HL-60/S4 treated with retinoic acid at 250 ng/mL for 4 days and 3 days (cell line): Measurements from ENCODE around the gene DYNLT1.
"Not testable (repeated sequence)": the region's sequence is repeated elsewhere in the genome, so short reads cannot be mapped to it uniquely, and the experiment has no call there.

ENCODE experiments used
- in situ Hi-C: fragments of 300-500 bp; cut with MboI; formaldehyde crosslinking; loops from 2 replicates; pipeline ENCODE4 v1.7.0; 2022; ENCODE audit warnings: low sequenced_read_pairs

Gene DYNLT1

DNA sequence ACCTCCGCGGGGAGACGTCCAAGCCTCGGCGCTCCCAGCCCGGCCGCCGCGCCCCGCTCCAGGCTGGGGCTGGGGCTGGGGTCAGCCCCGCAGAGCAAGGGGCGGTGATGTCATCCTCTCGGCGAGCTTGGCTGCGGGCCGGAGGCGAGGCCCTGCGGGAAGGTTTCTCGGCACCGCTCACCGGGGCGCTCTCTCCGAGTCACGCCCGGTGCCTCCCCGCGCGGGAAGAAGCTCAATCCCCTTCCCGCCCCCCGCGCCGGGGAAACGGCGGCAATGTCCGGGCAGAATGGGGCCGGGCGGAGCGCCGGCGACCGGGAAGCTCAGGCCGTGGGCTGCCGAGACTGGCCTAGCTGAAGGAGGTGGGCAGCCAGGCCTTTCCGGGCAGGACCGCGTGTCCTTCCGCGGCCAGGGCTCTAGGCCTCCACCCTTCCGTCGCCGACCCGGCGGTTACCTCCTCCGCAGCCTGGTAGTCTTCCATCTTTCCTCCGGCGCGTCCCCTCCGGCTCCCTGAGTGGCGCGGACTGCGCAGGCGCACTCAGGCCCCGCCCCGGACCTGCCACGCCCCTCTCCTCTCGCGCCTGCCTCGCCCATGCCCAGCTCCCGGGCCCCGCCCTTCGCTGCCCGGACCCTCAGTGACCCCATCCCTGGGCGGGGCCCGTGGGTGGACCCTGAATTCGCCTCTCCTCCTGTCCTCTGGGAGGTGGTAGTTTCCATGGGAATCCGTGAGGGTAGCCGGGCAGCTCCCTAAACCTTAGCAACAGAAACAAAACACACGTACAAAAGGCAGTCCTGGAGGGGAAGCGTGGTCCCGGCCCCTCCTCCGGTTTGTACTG, at the start of gene DYNLT1:
TSS of gene DYNLT1 (minus strand) at position 513 of the 833 bp plus-strand sequence. CDS start at position 478, 35 bp downstream.
- in situ Hi-C loops, result no loop called here

GRCh38 chr6:158688860-158689259, 44.3 kb upstream of the DYNLT1 start:
- in situ Hi-C loops, result no loop called here

DNA sequence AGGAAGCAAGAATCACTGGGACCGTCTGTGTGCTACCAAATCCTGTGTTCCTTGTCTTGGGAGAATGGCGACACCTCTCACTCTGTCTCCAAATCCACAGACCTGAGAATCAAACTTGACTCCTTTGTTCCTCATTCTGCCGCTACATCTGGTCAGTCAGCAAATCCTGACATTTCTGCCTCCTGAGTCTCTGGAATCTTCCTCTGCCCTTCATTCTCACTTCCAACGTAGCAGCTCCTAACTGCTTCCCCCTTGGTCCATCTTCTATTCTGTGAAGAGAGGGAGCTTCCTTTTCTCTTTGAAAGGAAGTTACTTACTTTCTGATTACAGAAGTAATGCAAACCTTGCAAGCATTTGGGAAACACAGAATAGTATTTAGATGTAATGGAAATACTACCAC, 43.0 kb upstream of the DYNLT1 start:
- in situ Hi-C loops, result no loop called here

- in situ Hi-C loops, result no loop called here
Observed at GRCh38 chr6:158686791-158687381, 42.3 kb upstream of the DYNLT1 start.

DNA sequence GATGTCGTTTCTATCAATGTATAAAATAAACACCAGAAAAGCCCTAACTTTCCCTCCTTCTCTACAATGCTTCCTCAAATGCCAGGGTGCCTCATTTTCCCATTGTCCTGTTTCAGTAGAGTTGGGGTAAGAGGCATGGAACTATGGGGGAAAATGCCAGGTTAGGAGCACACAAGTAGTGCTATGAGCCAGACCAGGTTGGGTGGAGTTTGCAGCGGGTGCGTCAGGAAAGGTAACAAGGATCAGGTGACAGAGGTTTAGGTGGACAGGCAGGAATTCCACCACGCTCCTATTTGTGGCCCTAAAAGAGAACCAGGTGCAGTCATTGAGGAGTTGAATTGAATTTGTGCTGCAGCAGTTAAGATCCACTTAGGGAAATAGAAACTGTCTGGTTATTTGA, 41.8 kb upstream of the DYNLT1 start:
- in situ Hi-C loops, result no loop called here

DNA sequence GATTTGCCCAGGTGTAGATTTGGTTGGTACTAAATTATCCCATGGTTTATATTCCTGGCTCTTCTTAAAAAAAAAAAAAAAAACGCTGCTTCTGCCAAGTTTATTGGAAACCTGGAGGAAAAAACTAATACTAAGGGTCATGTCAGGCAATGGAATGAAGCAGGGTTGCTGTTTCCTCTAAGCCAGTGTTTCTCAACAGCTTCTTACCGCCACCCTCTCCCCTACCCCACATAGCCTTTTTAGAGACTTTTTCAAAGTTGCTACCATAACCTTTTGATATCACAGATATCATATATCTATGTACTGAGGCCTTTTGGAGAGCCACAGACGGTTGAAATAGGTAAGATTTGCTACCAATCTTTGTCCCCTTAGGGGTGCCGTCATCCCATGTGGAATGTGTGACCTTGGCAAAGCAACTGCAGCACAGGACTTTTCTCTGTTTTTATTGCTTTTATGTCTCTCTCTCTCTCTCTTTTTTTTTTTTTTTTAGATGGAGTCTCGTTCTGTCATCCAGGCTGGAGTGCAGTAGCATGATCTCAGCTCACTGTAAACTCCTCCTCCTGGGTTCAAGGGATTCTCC, 40.3 kb upstream of the DYNLT1 start:
- in situ Hi-C loops, result no loop called here

DNA sequence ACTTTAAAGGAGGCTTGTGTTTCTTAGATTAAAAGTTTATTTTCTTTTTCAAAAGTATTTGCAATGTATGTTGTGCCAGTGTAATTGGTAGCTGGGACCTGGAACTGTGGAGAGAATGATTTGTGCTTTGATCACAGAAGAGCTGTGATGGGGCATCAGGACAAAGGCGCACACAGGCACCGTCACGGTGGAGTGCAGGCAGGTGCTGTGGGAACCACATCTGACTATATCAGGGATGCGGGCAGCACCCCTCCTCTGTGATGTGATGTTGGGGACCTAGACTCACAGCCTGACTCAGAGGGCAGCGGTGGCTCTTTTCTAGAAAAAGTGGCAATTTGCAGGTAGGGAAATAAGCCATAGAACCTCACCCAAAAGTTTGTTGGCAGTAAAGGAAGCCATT, 39.8 kb upstream of the DYNLT1 start:
- in situ Hi-C loops, result no loop called here

GRCh38 chr6:158680481-158680880, 35.9 kb upstream of the DYNLT1 start:
- in situ Hi-C loops, result no loop called here

DNA sequence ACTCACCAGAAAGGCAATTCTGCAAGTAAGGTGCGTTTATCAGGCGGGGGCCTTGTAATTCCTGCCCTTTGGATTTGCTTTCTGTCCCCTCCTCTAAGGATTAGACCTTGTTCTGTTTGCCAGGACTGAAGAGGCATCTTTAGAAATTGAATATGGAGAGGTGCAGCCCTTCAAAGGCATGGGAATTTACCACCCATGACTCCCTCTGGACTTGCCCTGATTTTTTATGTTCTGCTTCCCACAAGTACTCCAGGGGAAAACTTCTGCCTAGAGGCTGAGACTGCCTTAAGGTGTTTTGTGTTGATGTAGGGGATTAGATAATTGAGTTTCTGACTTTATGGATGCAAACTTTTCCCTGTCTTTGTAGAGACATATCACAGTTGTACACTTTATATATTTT, 35.5 kb upstream of the DYNLT1 start:
- in situ Hi-C loops, result no loop called here

DNA sequence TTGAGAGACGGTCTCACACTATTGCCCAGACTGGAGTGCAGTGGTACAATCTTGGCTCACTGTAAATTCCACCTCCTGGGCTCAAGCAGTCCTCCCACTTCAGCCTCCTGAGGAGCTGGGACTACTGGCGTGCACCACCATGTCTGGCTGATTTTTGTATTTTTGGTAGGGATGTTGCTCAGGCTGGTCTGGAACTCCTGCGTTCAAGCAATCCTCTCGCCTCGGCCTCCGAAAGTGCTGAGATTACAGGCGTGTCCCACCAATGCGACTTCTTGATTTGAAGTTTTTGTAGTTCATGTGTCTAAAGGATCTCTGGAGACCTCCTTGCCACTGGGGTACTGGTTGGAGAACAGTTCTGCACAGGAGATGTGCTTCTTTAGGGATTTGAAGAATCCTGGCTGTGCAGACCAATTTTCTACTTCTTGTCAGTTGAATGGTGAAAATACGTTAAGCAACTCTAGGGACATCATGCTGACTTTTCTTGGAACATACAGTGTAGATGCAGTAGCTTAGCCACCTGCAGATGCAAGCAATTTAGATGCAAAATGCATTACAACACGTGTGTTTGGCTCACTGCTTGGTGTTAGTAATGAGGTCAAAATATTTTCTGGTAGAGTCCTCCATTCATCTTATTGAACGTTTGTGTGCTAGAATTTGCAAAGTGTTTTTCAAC, 33.5 kb upstream of the DYNLT1 start:
- in situ Hi-C loops, result no loop called here

DNA sequence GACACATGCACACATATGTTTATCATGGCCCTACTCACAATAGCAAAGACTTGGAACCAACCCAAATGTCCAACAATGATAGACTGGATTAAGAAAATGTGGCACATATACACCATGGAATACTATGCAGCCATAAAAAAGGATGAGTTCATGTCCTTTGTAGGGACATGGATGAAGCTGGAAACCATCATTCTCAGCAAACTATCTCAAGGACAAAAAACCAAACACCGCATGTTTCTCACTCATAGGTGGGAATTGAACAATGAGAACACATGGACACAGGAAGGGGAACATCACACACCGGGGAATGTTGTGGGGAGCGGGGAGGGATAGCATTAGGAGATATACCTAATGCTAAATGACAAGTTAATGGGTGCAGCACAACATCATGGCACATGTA, 32.6 kb upstream of the DYNLT1 start:
- in situ Hi-C loops, result not testable (repeated sequence)

DNA sequence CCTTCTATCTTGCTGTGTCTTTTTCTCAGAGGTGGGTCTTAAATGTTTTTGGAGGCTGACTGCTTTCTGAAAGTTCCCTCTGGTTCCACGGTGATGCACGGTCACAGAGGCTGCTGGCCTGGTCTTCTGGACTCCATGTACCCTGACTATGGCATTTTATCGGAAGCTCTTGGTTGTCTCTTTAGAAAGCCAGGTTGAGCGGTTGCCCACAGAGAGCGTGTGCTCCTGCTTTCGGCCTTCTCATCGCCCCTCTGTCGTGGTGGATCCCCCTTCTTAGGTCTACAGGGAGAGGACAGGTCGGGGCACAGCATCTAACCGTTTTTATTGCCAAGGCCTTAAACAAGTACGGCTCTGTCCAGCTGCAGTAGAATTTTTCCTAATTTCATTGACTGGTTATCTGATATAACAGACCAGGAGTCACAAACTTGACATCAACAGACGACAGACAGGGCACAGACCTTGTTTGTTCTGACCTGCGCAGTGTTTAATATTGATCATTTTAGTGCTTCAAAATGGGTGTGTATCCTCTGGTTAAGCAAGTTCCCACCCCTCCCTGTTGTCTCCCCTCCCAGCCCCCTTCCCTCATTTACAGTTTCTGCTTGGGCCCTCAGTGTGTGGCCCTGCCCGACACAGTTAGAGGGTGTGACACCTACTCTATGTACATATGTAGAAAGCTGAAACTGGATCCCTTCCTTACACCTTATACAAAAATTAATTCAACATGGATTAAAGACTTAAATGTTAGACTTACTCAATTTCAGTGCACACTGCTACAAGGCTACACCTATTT, 30.0 kb upstream of the DYNLT1 start:
- in situ Hi-C loops, result no loop called here

DNA sequence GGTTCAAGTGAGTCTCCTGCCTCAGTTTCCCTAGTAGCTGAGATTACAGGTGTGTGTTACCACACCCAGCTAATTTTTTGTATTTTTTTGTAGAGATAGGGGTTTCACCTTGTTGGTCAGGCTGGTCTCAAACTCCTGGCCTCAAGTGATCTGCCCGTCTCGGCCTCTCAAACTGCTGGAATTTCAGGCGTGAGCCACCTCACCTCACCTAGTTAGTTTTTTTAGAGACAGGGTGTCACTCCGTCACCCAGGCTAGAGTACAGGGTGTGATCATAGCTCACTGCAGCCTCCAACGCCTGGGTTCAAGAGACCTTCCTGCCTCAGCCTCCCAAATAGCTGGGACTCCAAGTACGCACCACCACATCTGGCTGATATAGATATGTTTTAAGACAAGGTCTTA, 28.2 kb upstream of the DYNLT1 start:
- in situ Hi-C loops, result no loop called here

- in situ Hi-C loops, result not testable (repeated sequence)
Observed at GRCh38 chr6:158672119-158672518, 27.6 kb upstream of the DYNLT1 start.

DNA sequence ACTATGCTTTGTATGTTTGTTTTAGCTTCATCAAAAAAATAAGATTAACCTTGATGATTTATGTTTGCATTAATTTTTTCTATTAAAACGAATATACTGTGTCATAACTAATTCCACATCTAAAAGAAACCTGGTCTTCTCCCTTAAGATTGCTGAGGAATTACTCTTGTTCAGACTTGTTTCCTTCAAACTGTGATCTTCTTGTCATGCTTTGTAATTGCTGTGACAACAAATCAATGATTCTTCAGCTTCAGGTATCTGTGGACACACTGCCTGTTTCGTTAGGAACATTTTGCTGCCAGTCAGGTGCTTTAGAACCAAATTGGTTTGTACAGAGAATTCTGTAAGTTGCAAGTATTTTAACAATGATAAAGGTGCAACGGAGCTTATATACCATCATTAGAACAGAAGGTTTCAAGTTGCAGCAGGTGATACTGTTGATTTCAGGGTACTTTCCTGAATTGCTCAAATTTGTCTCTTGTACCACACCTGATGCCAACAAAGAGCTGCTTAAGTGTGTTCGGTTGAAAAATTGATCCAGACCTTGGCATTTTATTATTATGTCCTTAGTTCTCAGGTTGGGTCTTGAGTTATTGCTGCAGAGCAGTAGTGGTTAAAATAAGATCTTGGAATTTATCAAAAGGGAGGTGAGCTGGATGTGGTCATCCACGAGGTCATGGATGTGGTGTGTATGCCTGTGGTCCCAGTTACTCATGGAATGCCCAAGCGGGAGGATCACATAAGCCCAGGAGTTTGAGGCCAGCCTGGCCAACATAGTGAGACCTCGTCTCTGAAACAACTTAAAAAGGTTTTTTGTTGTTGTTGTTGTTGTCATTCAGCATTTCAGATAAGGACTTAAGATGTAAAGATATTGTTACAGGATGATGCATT, 24.8 kb upstream of the DYNLT1 start:
- in situ Hi-C loops, result no loop called here

DNA sequence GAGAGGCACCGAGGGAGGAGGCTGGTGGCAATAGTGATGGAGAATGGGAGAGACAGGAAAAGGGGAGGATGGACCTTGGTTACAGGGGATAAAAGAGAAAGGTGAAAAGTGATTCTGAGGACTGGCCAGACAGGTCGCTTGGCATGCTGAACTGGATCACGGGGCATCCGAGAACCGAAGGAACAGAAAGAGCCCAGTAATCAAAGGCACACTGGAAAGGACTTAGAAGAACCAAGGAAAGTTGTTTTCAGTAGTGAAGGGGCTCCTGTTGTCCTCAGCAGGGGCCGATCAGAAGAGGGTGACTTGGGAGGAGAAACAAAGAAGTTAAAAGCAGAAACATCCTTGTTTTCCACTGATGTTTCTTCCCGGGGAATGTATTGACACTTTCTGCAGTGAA, 24.2 kb upstream of the DYNLT1 start:
- in situ Hi-C loops, result no loop called here

DNA sequence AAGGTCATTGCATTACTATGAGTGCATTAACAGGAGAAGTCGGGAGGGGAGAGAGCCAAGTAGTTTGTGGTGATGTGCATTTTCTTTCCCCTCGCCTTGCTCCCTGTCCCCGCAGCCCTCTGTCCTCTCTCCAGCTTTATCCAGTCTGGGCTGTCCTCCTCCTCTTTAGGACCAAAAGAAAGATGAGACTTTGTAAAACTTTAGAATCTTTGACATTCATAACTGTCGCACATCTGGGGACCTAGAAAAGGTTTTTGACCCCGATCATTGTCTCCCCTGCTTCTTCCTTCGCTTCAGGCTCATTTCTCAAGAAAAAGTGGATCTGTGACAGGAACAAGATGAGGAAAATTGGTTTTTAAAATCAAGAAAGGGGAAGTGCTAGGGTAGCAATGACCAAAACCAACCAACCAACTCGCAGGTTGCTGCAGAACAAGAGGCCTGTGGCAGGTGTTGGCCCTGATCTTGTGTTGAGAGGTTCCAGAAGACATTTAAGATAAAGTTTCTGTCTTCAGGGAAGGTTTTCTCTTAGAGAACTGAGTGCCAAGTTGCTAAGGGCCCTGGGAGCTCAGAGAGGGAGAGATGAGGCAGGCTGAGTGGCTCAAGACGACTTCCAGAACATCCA, 22.9 kb upstream of the DYNLT1 start:
- in situ Hi-C loops, result no loop called here

DNA sequence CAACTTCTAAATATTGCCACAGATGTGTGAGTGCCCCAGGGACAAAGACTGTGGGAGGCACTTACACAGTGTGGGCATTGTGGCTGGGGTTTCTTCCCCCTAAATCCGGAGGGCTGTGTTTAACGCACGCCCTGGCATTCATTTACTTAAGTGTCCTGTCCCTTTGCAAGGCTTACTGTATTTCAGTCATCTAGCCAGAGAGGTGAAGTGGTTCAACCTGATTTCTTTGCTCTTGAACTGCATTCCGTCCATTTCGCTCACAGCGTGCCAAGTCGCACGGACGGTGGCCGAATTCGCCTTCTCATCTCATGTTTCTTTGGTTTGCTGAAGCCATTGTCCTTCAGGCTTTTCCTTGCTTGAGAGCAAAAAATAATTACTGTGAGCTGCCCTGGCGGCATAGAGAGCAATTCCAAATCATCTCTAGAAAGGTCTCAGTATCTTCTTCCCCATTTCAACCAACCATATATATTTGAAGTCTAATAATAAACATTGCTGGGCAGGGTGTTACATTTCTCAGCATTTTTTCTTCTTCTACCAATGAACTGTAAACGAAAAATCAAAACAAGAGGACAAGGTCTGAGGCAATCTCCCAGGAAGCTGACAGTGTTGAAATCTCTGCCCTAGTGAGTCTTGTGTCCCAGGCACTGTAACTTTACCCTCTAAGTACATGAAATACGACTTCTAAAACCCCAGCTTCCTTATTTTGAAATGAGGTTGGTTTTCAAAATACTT, 22.3 kb upstream of the DYNLT1 start:
- in situ Hi-C loops, result no loop called here

GRCh38 chr6:158665332-158665731, 20.8 kb upstream of the DYNLT1 start:
- in situ Hi-C loops, result no loop called here
